Activated naive CD4-positive, alpha-beta T cell (primary cell): ENCODE results near the gene TPSB2.
A peak's percentile ranks its signal among the peaks of the same experiment; 100 is the strongest.

Source experiments
- DNase-seq, 4 experiments: peaks; one replicate each; lab custom pipeline; 2025; lab: John Stamatoyannopoulos, UW

The TPSB2 gene

DNA sequence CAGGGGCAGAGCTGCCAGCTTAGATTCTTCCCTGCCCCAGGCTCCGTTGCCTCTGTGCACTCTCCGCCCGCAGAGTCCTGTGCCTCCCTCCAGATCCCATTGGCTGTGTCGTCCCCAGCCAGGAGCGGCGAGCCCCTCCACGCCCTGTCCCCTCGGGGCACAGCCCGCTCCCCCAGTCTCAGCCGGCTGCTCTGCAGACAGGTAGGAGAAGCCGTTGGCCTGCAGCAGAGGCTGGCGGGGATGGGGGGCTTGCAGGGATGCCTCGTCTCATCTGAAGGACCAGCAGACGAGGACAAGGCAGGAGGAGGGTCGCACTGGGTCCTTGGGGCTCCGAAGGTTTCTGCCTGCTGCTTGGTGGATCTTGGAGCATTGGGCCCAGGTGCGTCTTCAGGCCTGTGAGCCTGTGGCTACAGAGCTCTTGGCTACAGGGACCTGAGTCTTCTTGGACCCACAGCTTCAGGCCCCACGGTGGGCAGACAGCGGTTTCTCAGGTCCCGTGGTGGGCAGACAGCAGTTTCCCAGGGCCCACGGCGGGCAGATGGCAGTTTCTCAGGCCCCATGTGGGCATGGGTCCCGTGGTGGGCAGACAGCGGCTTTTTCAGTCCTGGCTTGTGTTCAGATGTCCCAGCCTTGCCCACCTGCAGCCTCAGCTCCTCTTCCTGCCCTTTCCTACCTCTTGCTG lies 10.9 kb downstream of the TPSB2 start:
- no peak for DNase-seq

DNA sequence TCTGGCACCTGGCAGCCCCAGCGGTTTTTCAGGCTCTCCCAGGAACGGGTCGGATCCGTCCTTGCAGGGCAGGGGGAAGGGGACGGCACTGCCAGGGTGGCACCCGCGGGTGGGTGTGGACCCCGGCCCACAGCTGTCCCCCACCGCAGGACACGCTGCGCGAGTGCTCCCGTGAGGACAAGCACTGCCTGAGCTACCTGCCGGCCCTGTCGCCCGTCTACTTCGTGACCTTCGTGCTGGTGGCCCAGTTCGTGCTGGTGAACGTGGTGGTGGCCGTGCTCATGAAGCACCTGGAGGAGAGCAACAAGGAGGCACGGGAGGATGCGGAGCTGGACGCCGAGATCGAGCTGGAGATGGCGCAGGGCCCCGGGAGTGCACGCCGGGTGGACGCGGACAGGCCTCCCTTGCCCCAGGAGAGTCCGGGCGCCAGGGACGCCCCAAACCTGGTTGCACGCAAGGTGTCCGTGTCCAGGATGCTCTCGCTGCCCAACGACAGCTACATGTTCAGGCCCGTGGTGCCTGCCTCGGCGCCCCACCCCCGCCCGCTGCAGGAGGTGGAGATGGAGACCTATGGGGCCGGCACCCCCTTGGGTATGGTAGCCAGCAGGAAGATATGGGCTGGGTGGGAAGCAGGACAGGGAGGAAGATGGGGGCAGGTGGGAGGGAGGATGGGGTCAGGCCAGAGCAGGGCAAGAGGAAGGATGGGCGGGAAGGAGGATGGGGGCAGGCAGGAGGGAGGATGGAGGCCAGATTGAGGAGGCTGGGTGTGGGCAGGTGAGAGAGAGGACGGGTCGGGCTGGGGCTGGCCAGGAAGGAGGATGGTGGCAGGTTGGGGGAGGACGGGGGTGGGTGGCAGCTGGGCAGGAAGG lies 11.7 kb downstream of the TPSB2 start:
- DNase-seq = no peak

DNA sequence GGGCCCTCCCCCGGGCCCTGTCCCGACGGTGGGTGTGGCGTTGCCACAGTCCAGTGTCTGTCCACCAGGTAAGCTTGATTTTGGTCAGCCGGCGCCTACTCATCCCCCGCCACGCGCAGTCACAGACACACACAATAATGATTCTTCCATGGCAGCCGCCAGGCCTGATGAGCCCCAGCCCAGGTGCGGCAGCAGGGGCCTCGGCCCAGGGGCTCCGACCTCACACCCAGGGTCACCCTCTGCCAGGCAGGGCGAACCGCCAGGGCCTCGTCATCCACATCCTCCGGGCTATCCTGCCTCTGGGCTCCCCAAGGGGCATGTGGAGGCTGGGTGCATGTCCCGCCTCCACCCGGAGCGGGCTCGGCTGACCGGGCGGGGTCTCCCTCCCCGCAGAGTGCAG lies 12.5 kb downstream of the TPSB2 start:
- no peak for DNase-seq

DNA sequence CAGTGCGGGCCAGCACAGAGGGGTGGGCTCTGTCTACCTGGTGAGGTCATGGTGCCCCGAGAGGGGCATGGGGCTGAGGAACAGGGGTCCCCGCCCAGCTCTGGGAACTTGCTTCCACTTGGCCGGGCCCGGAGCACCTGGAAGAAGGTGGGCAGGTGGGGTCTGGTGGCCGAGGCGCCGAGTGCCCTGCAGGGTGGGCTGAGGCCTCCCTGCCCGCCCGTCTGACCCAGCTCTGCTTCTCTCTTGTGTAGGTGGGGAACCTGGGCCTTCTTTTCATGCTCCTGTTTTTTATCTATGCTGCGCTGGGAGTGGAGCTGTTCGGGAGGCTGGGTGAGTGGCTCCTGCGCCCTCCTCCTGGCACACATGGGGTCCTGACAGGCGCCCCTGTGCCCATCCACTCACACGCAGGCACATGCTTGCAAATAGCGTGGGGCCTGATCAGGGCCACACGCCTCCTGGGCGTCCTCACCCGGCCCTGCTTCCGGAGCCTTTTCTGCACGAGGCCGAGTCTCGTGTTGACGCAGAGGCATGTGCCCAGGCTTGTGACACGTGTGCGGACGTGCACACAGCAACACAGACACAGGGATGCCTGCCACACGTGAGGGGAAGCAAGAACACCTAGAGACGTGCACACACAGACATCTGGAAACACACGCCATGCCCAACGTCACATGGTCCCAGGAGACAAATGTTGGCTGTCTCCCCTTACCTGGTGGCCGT lies 13.1 kb downstream of the TPSB2 start:
- no peak for DNase-seq

DNA sequence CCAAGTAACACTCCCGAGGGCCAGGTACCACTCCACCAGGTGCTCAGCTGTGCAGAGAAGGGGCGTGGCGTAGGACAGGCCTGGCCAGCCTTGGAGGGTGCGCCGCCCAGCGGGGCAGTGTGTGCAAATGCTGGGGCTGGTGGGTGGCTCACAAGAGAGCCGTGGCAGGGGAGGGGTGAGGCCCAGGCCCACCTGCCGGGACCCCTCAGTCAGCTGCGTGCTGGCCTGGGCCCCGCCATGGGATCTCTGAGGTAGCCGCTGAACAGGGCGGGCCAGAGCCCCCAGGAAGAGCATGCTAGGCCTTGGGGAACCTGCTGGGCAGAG lies 13.7 kb downstream of the TPSB2 start:
- no peak for DNase-seq

DNA sequence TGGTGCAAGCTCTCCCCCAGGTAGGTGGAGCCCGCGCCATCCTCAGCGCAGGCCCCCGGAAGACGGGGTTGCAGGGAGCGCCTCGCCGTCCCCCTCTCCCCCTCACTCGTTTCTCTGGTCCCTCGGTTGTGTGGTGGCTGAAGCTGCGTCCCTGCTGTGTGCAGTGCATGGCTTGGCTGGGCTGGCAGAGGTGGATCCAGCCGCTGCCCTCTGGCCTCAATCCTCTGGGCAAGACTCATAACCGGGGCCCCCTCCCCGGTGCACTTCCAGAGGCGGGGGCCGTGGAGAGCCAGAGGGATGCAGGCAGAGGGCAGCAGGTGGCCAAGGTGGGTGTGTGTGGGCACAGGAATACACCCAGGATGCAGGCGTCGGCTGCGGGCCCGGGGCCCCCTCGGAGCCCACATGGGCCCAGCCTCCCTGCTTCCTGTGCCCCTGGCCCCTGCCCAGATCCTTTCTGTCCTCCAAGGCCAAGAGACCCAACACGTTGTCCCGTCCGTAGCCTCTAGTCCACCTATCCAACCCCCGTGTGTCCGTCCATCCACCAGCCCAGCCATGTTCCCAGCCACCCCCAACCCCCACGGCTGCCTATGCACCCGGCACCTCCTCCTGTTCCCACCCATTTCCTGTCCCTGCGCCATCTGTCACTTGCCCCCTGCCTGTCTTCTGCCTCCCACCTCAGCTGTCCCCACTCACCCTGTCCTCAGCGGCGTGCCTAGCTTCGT lies 14.2 kb downstream of the TPSB2 start:
- no peak for DNase-seq

DNA sequence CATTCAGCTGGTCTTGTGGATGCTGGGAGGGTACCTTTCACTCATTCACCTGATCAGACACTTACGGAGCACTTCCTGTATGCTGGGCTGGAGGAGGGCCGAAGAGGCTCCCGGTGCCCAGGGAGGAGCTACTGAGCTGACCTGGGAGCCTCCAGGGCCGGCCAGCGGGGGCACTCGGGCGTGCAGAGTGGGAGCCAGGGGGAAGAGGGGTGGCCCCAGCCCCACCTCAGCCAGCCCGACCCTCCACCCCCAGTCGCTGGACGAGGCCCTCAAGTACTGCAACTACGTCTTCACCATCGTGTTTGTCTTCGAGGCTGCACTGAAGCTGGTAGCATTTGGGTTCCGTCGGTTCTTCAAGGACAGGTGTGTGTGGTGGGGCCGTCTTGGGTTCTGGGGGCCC lies 15.3 kb downstream of the TPSB2 start:
- no peak for DNase-seq

DNA sequence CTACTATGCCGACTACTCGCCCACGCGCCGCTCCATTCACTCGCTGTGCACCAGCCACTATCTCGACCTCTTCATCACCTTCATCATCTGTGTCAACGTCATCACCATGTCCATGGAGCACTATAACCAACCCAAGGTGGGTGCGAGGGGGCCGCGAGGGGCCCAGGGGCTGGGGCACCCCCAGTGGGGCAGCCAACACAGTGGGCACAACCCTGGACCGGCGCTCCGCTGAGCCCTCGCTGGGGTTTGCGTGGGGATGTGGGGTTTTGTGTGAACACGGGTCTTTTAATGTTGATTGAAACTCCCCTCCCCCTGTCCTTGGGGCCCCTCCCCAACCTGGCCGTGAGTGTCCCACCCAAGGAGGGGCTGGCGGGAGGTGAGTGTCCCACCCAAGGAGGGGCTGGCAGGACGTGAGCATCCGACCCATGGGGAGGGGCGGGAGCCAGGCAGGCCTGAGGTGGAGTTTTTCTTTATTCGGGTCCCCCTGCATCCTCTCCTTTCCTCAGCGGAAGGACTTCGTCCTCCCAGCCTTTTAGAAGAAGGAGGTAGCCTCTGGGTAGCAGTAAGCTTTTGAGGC lies 16.1 kb downstream of the TPSB2 start:
- DNase-seq = no peak

DNA sequence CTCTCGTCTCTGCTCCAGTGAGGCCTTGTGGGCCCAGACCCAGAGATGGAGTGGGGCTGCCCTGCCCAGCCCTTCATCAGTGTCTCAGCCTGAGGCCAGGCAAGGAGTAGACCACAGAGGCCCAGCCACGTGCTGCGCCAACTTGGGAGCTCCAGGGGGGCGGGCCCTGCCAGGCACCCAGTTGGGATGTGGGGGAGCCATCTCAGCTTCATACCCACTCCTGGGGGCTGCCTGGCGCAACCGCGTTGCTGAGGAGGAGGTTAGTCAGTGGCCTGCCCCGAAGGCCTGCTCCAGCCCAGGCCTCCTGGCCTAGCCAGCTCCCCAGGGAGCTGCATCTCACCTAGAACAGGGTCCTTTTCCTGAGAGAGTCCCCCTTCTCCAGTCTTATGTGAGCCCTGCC lies 16.8 kb downstream of the TPSB2 start:
- DNase-seq = no peak

DNA sequence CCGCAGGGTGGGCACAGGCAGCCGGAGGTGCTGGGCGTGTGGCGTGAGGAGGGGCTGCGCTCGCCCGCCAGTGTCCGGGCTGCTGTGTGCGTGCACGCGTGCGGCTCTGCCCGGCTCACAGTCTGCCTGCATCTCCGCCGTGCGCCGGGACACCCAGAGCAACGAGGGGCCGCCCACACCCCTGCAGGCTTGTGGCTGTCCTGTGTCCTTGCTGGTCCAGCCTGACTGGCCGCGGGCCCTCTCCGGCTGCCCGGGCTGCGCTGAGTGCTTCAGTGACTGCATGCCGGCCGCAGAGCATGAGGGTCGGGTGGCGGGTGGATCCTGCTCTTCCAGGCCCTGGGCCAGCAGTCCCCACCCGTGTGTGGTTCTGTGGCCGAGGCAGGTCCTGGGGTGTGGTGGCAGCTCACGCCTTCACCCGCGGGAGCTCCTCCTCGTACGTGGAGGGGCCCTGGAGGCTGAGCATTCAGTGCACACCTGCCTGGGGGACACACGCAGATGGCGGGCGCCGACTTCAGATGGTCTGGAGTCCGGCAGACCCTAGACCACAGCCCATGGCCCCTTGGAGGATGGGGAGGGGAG lies 17.3 kb downstream of the TPSB2 start:
- no peak for DNase-seq

DNA sequence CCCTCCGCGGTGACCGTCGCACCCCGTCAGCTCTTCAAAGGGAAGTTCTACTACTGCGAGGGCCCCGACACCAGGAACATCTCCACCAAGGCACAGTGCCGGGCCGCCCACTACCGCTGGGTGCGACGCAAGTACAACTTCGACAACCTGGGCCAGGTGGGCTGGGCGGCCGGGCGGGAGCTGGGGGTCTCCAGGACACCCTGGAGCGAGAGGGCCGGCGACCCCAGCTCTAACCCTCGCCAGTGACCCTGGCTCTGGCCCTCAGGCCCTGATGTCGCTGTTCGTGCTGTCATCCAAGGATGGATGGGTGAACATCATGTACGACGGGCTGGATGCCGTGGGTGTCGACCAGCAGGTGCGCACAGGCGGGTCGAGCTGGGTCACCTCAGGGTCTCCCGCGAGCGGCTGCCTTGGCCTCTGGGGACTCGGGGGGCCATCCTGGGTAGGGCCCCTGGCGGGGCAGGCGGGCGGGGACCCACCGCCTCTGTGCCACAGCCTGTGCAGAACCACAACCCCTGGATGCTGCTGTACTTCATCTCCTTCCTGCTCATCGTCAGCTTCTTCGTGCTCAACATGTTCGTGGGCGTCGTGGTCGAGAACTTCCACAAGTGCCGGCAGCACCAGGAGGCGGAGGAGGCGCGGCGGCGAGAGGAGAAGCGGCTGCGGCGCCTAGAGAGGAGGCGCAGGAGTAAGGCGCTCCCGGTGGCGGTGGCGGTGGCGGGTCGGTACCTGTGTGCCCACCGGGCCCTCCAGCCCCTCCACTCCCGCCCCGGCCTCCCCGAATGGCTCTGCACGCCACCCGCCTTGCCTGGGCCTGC lies 18.3 kb downstream of the TPSB2 start:
- no peak for DNase-seq

DNA sequence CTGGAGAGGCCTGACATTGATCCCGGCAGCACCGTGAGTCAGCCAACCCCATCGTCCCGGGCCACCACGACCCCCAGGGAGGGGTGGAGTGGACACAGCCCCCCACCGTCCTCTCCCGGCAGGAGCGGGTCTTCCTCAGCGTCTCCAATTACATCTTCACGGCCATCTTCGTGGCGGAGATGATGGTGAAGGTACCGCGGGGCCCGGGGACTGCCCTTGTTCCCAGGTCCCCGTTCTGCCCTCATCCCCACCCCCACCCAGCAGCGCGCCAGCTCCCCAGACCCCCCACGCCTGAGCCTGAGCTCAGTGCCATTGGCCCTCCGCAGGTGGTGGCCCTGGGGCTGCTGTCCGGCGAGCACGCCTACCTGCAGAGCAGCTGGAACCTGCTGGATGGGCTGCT lies 19.5 kb downstream of the TPSB2 start:
- DNase-seq = no peak

DNA sequence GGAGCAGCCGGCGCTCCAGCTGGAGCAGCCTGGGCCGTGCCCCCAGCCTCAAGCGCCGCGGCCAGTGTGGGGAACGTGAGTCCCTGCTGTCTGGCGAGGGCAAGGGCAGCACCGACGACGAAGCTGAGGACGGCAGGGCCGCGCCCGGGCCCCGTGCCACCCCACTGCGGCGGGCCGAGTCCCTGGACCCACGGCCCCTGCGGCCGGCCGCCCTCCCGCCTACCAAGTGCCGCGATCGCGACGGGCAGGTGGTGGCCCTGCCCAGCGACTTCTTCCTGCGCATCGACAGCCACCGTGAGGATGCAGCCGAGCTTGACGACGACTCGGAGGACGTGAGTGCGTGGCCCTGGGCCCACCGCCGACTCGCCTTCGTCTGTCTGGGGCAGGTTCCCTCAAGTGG lies 20.9 kb downstream of the TPSB2 start:
- DNase-seq = no peak

DNA sequence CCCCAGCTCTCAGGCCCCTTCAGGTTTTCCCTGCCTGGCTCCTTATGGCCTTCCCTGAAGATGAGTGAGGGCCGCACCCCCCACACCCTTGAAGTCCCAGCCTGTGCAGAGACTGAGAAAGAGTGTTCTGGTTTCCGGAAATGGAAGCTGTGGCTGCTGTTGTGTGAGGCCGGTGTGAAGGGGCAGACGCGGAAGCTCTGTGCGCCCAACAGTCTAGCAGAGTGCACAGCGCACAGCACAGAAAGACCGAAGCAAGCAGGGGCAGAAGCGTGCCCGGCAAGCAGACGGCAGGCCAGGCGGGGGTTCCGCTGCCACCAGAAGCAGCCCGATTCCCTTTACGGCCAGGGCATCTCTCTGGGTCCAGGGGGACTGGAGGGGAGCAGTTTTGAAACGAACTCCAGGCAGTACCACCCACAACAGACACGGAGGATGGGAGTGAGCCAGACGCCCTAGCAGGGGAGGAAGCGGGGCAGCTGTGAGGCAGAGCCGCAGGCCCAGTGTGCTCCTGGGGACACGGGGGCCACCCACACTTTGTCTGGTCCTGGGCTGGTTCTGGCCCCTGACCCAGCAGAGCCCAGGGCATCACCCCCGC lies 21.6 kb downstream of the TPSB2 start:
- DNase-seq = no peak

DNA sequence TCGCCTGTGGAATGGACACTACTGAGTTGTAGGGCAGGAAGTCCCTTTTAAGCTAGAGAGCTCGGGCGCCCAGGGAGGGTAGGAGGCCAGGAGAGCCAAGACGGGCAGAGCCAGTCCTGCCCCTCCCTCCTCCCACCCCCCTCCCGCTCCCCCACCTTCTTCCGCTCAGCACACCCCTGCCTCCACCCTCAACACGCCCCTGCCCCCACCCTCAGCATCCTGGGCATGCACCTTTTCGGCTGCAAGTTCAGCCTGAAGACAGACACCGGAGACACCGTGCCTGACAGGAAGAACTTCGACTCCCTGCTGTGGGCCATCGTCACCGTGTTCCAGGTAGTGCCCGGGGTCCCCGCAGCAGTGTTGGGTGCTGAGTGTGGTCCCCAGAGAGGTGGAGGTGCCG lies 23.2 kb downstream of the TPSB2 start:
- DNase-seq = peak in 1 of 4 experiments; percentile 23

DNA sequence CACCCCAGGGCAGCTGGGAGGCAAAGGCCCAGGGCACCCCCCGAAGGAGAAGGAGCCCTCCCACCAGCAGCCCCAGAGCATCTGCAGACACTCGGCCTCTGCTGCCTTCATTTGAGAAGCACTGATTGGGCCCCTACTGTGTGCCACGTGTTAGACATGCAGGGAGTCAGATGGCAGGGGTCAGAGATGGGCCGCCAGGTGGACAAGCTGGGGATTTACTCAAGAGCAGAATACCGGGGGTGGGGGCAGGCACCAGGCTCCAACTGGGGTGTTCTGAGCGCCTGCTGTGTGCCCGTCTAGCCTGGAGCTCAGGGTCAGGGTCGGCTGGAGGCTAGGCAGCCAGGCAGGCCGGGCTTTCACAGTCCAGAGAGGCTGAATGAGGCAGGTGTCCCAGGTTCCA lies 23.7 kb downstream of the TPSB2 start:
- DNase-seq = no peak

DNA sequence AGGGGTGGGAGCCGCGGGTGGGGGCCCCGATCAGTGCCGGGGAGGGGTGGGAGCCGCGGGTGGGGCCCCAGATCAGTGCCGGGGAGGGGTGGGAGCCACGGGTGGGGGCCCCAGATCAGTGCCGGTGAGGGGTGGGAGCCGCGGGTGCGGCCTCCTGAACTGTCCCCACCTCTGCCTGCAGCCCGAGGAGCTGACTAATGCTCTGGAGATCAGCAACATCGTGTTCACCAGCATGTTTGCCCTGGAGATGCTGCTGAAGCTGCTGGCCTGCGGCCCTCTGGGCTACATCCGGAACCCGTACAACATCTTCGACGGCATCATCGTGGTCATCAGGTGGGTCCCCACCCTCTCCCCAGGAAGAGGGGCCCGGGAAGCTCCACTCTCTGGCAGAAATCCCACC lies 25.1 kb downstream of the TPSB2 start:
- DNase-seq = no peak

DNA sequence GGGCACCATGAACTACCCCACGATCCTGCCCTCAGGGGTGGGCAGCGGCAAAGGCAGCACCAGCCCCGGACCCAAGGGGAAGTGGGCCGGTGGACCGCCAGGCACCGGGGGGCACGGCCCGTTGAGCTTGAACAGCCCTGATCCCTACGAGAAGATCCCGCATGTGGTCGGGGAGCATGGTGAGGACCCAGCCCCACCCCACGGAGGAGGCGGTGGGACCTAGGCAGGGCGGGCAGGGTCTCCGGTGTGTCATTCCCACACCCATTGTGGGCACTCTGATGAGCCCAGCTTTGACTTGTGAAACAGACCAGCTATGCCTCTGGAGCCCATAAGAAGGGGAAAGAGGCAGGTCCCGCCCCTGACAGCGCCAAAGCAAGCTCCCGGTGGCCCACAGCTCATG lies 27.7 kb downstream of the TPSB2 start:
- no peak for DNase-seq

DNA sequence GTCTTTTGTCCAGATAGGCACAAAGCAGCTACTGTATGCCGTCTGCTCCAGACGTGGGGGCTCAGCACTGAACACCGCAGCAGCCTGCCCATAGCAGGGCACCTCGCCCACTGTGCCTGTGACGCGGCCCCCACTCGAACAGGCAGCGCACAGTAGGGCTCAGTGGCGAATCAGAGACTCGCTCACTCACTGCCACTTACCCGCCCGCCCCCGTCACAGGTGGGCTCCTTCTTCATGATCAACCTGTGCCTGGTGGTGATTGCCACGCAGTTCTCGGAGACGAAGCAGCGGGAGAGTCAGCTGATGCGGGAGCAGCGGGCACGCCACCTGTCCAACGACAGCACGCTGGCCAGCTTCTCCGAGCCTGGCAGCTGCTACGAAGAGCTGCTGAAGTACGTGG lies 28.5 kb downstream of the TPSB2 start:
- no peak for DNase-seq

DNA sequence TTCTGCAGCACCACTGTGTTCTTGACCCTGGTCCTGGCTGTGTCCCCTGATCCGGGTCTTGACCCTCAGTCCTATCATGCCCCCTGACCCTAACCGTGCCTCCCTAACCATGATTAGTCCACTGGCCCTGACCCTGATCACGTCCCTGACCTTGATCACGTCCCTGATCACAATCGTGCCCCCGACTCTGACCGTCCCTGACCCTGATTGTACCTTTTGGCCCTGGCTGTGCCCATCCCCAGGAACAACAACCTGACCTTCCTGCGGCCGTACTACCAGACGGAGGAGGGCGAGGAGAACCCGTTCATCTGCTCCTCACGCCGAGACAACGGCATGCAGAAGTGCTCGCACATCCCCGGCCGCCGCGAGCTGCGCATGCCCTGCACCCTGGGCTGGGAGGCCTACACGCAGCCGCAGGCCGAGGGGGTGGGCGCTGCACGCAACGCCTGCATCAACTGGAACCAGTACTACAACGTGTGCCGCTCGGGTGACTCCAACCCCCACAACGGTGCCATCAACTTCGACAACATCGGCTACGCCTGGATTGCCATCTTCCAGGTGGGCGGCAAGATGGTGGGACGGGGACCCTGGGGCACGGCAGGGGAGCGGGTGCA lies 29.9 kb downstream of the TPSB2 start:
- no peak for DNase-seq
